Suppressor macrophage treated with lipopolysaccharide for 1 hour (primary cell): ENCODE measurements around the gene CNRIP1.
"Not testable (repeated sequence)": the region's sequence is repeated elsewhere in the genome, so short reads cannot be mapped to it uniquely, and the experiment has no call there.

Experiments used
- DNase-seq, 3 donors: peaks; one replicate each; pipeline ENCODE4 v3.0.0-alpha.2; 2020 to 2022

Gene CNRIP1

DNA sequence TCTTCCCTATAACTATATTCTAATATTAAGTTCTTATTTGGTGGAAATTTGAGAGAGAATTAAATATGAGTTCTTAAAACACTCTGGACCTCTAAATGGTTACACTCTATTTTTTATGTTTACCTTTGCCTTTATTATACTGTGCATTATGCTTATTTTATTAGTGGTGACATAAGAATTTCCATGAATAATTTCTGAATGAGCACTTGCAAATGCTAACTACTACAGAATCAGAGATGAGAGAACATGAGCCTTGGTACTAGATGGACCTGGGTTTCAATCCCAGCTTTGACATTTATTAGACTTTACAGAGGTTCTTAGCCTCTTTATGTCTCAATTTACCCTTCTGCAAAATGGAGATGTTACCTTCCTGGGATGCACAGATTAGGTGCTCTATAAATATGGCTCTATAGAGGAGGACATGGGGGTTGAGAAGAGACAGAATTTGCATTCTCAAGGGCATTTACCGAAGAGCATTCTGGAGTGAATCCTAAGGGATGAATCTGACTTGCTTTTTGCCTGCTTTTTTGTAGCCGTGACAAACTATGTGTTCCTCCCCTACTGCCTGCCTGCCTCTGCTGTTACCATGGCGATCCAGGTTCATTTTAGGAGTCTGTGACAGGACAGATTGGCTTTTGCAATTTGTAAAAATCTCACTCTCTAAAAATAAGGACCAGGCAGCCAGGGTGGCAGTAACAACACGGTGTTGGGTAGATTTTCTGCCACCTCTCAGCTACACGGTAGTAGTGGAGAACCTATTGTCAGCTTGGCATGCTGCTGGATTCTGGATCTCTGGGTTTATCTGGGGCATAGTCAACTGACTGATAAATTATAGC is 20.7 kb upstream of the CNRIP1 start:
- no peak for DNase-seq

- DNase-seq, result no peak
These were observed 16.4 kb upstream of the CNRIP1 start for GRCh38 chr2:68336192-68336591.

GRCh38 chr2:68333931-68334330 is 14.2 kb upstream of the CNRIP1 start:
- no peak for DNase-seq

DNA sequence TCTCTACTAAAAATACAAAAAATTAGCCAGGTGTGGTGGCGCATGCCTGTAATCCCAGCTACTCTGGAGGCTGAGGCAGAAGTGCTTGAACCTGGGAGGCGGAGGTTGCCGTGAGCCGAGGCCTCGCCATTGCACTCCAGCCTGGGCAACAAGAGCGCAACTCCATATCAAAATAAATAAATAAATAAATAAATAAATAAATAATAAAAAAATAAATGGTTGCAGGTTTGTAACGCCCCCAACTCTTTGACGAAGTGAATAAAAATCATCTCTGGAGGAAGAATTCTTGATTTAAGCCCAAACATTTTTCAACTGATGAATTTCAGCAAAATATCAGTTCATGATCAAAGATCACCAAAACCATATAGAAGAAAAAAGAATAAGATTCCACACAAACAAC is 13.3 kb upstream of the CNRIP1 start:
- DNase-seq, result no peak

- peak; percentile 52 to 67 (median 58) for DNase-seq
These were observed 10.9 kb upstream of the CNRIP1 start for GRCh38 chr2:68330691-68331090.

DNA sequence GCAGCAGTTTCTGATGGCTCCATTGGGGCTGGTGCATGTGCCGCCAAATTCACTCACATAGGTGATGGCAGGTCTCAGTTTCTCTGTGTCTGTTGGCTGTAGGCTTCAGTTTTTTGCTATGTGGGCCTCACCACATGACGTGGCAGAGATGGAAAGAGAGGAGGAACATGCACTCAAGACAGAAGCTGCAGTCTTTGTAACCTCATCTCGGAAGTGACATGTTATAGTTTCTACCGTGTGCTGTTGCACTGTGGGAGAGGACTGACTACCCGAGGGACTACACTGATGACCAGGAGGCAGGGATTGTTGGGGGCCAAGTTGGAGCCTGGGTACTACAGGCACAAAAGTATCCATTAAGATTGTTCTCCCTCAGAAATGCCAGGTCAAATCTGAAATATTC is 9.2 kb upstream of the CNRIP1 start:
- no peak for DNase-seq

DNA sequence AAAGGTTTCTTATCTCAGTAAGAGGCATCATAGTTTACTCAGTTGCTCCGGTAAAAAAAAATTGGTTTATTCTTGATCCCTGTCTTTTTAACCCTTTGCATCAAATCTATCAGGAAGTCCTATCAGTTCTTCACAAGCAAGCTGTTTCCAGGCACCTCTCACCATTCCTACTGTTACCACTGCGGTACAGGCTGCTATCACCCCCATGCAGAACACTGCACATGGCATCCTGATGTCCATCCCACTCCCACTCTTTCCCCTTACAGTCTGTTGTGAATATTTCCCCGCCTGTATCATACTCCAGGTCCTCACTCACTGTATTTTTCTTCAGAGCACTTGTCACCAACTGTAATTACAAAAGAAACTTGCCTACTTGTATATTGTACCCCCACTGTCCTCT is 5.3 kb upstream of the CNRIP1 start:
- DNase-seq, result no peak

DNA sequence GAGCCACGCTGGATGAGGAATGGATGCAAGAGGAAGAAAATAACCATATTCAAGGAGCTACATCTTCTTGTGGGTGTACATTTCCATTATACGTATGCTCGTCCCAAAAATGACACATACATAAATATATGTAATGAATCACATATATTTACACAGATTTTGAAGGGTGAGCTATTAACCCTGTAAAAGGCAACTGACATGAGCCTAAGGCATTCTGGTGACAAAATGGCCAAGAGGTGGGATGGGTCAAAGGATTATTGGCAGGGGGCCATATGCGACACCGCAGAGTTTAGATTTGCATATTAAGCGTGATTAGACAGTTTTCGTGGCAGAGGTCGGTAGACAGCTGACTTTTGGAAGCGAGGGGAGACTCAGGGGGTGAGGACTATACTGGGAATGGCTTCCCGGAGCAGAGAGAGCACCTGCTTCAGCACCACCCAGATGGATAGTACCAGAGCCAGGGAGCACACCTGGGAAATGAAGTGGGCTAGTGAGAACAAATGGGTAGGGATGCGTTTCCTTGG is 431 bp upstream of the CNRIP1 start:
- DNase-seq, result peak in 2 of 3 donors; percentile 45 to 70

GRCh38 chr2:68318914-68319397 is 793 bp downstream of the CNRIP1 start:
- peak; percentile 41 to 63 (median 54) for DNase-seq

DNA sequence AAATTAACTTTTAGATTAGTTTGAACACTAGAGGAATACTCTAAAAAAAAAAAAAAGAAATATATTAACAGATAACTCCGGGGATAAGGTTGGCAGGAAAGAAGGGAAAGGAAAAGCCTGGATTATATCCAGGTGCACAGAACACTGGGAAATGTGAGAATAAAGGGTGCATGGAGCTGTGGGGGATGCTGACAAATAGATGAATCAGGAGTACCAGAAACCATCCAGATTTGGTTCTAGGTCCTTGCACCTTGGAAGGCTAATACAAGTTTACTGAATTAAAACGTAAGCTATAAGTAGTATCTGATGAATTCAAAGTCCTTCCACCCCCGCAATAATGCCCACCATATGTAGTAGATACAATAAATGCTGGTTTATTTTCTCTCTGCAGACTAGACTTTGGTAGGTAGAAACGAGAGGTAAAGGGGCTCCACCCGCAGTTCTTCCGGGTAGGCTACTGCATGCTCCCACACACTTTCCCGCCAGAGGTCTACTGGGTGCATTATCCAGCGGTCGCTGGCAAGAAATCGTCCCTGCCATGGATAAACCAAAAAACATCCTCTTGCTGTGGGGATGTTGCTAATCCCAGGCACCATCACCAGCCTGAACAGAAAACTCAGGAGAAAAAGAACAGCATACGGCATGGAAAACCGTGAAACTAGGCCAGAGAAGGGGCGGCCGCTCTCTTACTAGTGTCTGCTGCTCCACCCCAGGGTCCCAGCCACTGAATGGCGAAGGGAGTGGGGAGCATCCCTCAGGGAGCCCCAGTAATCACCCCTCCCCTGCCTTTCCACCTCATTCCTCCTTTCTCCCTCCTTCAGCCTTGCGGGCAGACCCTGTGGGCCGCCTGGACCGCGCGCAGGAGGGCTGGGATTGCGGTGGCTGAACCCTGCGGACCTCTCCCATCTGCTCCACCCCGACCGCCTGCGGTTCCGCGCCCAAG is 1.5 kb downstream of the CNRIP1 start:
- DNase-seq, result no peak

GRCh38 chr2:68316111-68316510 is 3.6 kb downstream of the CNRIP1 start:
- DNase-seq, result no peak

- no peak for DNase-seq
These were observed 8.7 kb downstream of the CNRIP1 start for GRCh38 chr2:68311033-68311432.

DNA sequence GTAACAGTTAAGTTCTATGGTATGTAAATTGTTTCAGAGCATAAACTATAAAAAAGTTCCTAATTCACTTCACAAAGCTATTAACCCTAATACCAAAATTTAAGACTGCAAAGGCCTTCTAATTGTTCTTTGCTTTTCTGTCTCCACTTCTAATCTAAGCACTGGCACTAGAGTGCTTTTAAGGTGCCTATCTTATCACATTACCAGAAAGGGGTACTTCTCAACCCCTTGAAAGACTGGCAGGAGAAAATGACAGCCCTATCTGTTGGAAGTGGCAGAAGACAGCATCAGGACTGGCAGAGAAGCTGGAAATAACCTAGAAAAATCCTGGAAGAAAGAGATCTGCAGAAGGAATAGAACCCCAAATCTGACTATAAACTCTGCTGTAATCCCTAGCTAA is 10.3 kb downstream of the CNRIP1 start:
- DNase-seq, result no peak

DNA sequence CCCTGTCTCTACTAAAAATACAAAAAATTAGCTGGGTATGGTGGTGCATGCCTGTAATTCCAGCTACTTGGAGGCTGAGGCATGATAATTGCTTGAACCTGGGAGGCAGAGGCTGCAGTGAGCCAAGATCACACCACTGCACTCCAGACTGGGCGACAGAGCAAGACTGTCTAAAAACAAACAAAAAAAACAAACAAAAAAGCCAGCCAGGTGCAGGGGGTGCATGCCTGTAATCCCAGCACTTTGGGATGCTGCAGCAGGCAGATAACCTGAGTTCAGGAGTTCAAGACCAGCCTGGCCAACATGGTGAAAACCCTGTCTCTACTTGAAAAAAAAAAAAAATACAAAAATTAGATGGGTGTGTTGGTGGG is 15.9 kb downstream of the CNRIP1 start:
- DNase-seq, result not testable (repeated sequence)

- no peak for DNase-seq
These were observed 16.5 kb downstream of the CNRIP1 start for GRCh38 chr2:68303033-68303901.

GRCh38 chr2:68302281-68302875 is 17.4 kb downstream of the CNRIP1 start:
- DNase-seq, result no peak

DNA sequence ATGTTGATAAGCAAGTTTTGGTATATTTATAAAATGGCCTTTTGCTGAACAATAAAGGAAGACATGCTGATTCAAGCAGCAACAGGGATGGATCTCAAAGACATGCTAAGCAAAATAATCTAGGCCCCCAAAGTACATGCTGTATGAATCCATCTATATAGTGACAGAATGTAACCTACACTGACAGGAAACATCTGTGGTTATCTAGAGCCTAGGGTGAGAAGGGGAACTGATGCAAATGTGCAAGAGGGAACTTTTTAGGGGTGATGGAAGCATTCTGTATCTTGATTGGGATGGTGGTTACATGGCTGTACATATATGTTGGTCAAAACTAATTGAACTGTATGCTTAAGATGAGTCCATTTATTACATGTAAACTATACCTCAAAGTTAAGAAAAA is 24.2 kb downstream of the CNRIP1 start:
- no peak for DNase-seq

DNA sequence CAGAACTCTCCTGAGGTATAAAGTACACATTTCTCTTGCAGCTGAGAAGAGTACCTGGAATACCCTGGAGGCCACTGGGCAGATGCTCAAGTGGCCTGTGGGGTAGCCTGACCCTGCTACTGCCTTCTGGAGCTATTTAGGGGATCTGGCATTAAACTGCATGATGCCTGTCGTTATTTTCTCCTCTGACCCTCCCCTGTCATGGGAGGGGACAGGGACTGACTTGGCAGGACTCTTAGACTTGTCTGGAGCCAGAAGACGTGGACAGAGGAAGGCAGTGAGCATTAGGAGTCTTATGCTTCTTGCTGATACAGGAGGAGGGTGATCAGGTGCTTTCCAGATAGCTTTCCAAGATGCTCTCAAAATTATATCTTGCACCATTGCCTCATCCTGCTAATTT is 24.8 kb downstream of the CNRIP1 start:
- no peak for DNase-seq

- no peak for DNase-seq
These were observed 25.6 kb downstream of the CNRIP1 start for GRCh38 chr2:68294187-68294586.

GRCh38 chr2:68293755-68294154 is 26.0 kb downstream of the CNRIP1 start:
- DNase-seq, result peak in 1 of 3 donors; percentile 24

- no peak for DNase-seq
These were observed 26.7 kb downstream of the CNRIP1 start for GRCh38 chr2:68293024-68293423.

- peak; percentile 21 to 43 (median 37) for DNase-seq
These were observed 27.5 kb downstream of the CNRIP1 start for GRCh38 chr2:68292108-68292710.
